ENCODE results near the gene ZBED5.

Gene ZBED5

GRCh38 chr11:10864688-10865087, 6.8 kb upstream of the ZBED5 start:
- intact Hi-C loops (cut with DNase I; ENCODE audit: low total_unique reads) = loop anchor here (5.0 kb wide), 1 partner anchor 33 kb away; no protein-coding TSS in a partner anchor
- no peaks in the 10 kb centered on the region for H3K36me3 ChIP-seq
- H3K27ac ChIP-seq = peak overlapping the region; percentile 67 to 91
- H3K4me1 ChIP-seq = peaks cover 0 to 82% (median 44%) of the 10 kb centered on the region in 4 donors
- TF ChIP-seq, protein P1, sequence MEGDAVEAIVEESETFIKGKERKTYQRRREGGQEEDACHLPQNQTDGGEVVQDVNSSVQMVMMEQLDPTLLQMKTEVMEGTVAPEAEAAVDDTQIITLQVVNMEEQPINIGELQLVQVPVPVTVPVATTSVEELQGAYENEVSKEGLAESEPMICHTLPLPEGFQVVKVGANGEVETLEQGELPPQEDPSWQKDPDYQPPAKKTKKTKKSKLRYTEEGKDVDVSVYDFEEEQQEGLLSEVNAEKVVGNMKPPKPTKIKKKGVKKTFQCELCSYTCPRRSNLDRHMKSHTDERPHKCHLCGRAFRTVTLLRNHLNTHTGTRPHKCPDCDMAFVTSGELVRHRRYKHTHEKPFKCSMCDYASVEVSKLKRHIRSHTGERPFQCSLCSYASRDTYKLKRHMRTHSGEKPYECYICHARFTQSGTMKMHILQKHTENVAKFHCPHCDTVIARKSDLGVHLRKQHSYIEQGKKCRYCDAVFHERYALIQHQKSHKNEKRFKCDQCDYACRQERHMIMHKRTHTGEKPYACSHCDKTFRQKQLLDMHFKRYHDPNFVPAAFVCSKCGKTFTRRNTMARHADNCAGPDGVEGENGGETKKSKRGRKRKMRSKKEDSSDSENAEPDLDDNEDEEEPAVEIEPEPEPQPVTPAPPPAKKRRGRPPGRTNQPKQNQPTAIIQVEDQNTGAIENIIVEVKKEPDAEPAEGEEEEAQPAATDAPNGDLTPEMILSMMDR (IDR thresholded peaks at IDR 0.05) = no peak
- H3K4me3 ChIP-seq = no peak overlapping the region
- DNase-seq = no peak
- H3K9me3 ChIP-seq = no peaks in the 10 kb centered on the region
- H3K27me3 ChIP-seq = no peaks in the 10 kb centered on the region

- H3K36me3 ChIP-seq = no peaks in the 10 kb centered on the region
- H3K4me3 ChIP-seq = no peak overlapping the region
- no peak for DNase-seq
- intact Hi-C loops (cut with DNase I; ENCODE audit: low total_unique reads) = loop anchor here (5.0 kb wide), 1 partner anchor 35 kb away; no protein-coding TSS in a partner anchor
- no peaks in the 10 kb centered on the region for H3K27me3 ChIP-seq
- no peaks in the 10 kb centered on the region for H3K9me3 ChIP-seq
- peaks cover 0 to 73% (median 41%) of the 10 kb centered on the region in 4 donors for H3K4me1 ChIP-seq
- TF ChIP-seq, protein P1 (IDR thresholded peaks at IDR 0.05) = no peak
- H3K27ac ChIP-seq = peak overlapping the region; percentile 91 to 94
These were observed 4.6 kb upstream of the ZBED5 start for GRCh38 chr11:10862446-10862845.

GRCh38 chr11:10861799-10862198, 3.9 kb upstream of the ZBED5 start:
- intact Hi-C loops (cut with DNase I; ENCODE audit: low total_unique reads) = loop anchor here (5.0 kb wide), 1 partner anchor 36 kb away; no protein-coding TSS in a partner anchor
- peak overlapping the region; percentile 91 to 94 for H3K27ac ChIP-seq
- no peaks in the 10 kb centered on the region for H3K9me3 ChIP-seq

GRCh38 chr11:10861047-10861446, 3.2 kb upstream of the ZBED5 start:
- Histone ChIP-seq H3K4me1 (peaks cover 0 to 73% (median 44%) of the 10 kb centered on the region in 4 donors), H3K36me3 (no peaks in the 10 kb centered on the region), H3K9me3 (no peaks in the 10 kb centered on the region), H3K27me3 (no peaks in the 10 kb centered on the region), H3K4me3 (no peak overlapping the region), H3K27ac (peak overlapping the region; percentile 91 to 94)
- no peak for DNase-seq
- TF ChIP-seq, protein P1 (IDR thresholded peaks at IDR 0.05) = no peak
- intact Hi-C loops (cut with DNase I; ENCODE audit: low total_unique reads) = loop anchor here (5.0 kb wide), 1 partner anchor 36 kb away; no protein-coding TSS in a partner anchor

More at GRCh38 chr11:10861799-10862198, 3.9 kb upstream of the ZBED5 start:
- H3K4me3 ChIP-seq = no peak overlapping the region
- peaks cover 0 to 67% (median 40%) of the 10 kb centered on the region in 4 donors for H3K4me1 ChIP-seq
- TF ChIP-seq, protein P1 (IDR thresholded peaks at IDR 0.05) = no peak
- DNase-seq = no peak
- no peaks in the 10 kb centered on the region for H3K36me3 ChIP-seq
- H3K27me3 ChIP-seq = no peaks in the 10 kb centered on the region

- peak overlapping the region; percentile 63 to 64 for H3K4me3 ChIP-seq
- peak overlapping the region; percentile 91 to 94 for H3K27ac ChIP-seq
- no peaks in the 10 kb centered on the region for H3K27me3 ChIP-seq
- H3K9me3 ChIP-seq = no peaks in the 10 kb centered on the region
- H3K36me3 ChIP-seq = peaks cover 17 to 21% (median 19%) of the 10 kb centered on the region in 3 donors
- TF ChIP-seq, protein P1 (IDR thresholded peaks at IDR 0.05) = no peak
- peaks cover 0 to 67% (median 40%) of the 10 kb centered on the region in 4 donors for H3K4me1 ChIP-seq
- intact Hi-C loops (cut with DNase I; ENCODE audit: low total_unique reads) = loop anchor here (5.0 kb wide), 2 partner anchors 51 to 74 kb away; partner anchors contain the start of gene EIF4G2
- DNase-seq = peak; percentile 64 to 85
These were observed 829 bp upstream of the ZBED5 start for GRCh38 chr11:10858439-10859325.

Data from tibial artery (tissue), 4 donors.